B cell (primary cell): ENCODE measurements around the gene HMG20A. TPM values are rescaled to one million over a fixed set of nuclear protein-coding genes. Genes with fewer than 3 reads are reported as not detected.

ENCODE experiments used
- ATAC-seq: fragments of 200-7000 bp; cut with Tn5 transposase; one replicate; pipeline ENCODE4 v1.10.0; 2021; ENCODE audit warnings: low read depth, mild to moderate bottlenecking, moderate number of reproducible peaks, moderate library complexity
- CTCF ChIA-PET: fragments of 350-600 bp; sonication (Branson Sonifier 250); formaldehyde crosslinking; loops from one replicate; lab custom pipeline; 2021; ENCODE audit warnings: antibody characterized with exemption, inconsistent platforms; lab: Charles Lee
- POLR2A ChIA-PET: fragments of 350-600 bp; sonication (Branson Sonifier 250); formaldehyde crosslinking; loops from one replicate; lab custom pipeline; 2021; ENCODE audit warnings: antibody characterized with exemption; lab: Charles Lee
- DNase-seq: peaks from one replicate; pipeline ENCODE4 v3.0.0; 2013
- H2AFZ ChIP-seq: 2 replicates; pipeline ENCODE4 v1.6.1; 2012; ENCODE audit warnings: mild to moderate bottlenecking, low read depth, low read length; ENCODE audit not compliant: insufficient read depth, poor library complexity, severe bottlenecking
- H3K27ac ChIP-seq, 2 donors: 1 replicate in 1 of 2; 2 replicates in 1 of 2; pipeline ENCODE4 v1.5.1; 2012 to 2013; ENCODE audit warnings: low read length in 2 of 2, mild to moderate bottlenecking in 2 of 2, moderate library complexity in 1 of 2
- H3K27me3 ChIP-seq, 4 experiments: fragments of 200-600 bp in 1 of 4; sonication (generic) in 1 of 4; replicated peaks in 1 of 4; 1 replicate in 2 of 4; 2 replicates in 2 of 4; pipeline versions ENCODE4 v1.6.1 to v1.7.0; 2013 to 2016; ENCODE audit warnings: low read length in 3 of 4, mild to moderate bottlenecking in 2 of 4, mixed read lengths in 1 of 4, moderate library complexity in 1 of 4; ENCODE audit not compliant: insufficient read depth in 4 of 4, control insufficient read depth in 3 of 4; ENCODE audit errors: control extremely low read depth in 1 of 4
- H3K36me3 ChIP-seq, 2 experiments: replicated peaks in 1 of 2; 1 replicate in 1 of 2; 2 replicates in 1 of 2; pipeline versions ENCODE4 v1.6.1 to v1.7.1; 2013; ENCODE audit warnings: low read length in 1 of 2; ENCODE audit not compliant: insufficient read depth in 2 of 2, control insufficient read depth in 1 of 2; ENCODE audit errors: control extremely low read depth in 1 of 2, extremely low read depth in 1 of 2
- H3K4me1 ChIP-seq, 2 donors: fragments of 200-600 bp in 1 of 2; sonication (generic) in 1 of 2; 1 replicate in 1 of 2; 2 replicates in 1 of 2; pipeline versions ENCODE4 v1.5.1 to v1.6.1; 2013 to 2017; ENCODE audit warnings: low read length in 2 of 2; ENCODE audit not compliant: control insufficient read depth in 2 of 2, insufficient read depth in 2 of 2
- H3K4me2 ChIP-seq: replicated peaks from 2 replicates; pipeline ENCODE3; 2012; ENCODE audit warnings: mild to moderate bottlenecking, low read depth, low read length; ENCODE audit not compliant: poor library complexity, severe bottlenecking
- H3K4me3 ChIP-seq, 5 experiments: fragments of 200-600 bp in 1 of 5; sonication (generic) in 1 of 5; 1 replicate in 3 of 5; 2 replicates in 2 of 5; pipeline versions ENCODE4 v1.5.1 to v1.7.0; 2011 to 2016; ENCODE audit warnings: low read length in 4 of 5, mild to moderate bottlenecking in 4 of 5, low read depth in 2 of 5, control low read depth in 1 of 5, moderate library complexity in 1 of 5; ENCODE audit not compliant: insufficient read depth in 1 of 5; ENCODE audit errors: control extremely low read depth in 1 of 5, extremely low read depth in 1 of 5
- H3K79me2 ChIP-seq: fragments of 200-600 bp; sonication (generic); one replicate; pipeline ENCODE4 v1.6.0; 2016; ENCODE audit warnings: low read length; ENCODE audit not compliant: control insufficient read depth, insufficient read depth
- H3K9ac ChIP-seq: fragments of 200-600 bp; sonication (generic); 2 replicates; pipeline ENCODE4 v1.6.1; 2017; ENCODE audit warnings: mild to moderate bottlenecking, low read length, moderate library complexity
- H3K9me3 ChIP-seq, 3 donors: one replicate each; pipeline versions ENCODE4 v1.6.1 to v1.7.1; 2013; ENCODE audit warnings: low read length in 2 of 3; ENCODE audit not compliant: control insufficient read depth in 2 of 3, insufficient read depth in 1 of 3; ENCODE audit errors: control extremely low read depth in 1 of 3
- H4K20me1 ChIP-seq: 2 replicates; pipeline ENCODE4 v1.6.0; 2012; ENCODE audit warnings: mild to moderate bottlenecking, low read length; ENCODE audit not compliant: insufficient read depth, control insufficient read depth, poor library complexity, severe bottlenecking
- H3K27ac Mint-ChIP-seq: one replicate; pipeline ENCODE4 v1.8.0; 2021; ENCODE audit warnings: mixed read lengths
- H3K27me3 Mint-ChIP-seq: one replicate; pipeline ENCODE4 v1.8.0; 2021; ENCODE audit warnings: mixed read lengths
- H3K4me1 Mint-ChIP-seq: one replicate; pipeline ENCODE4 v1.8.0; 2021; ENCODE audit warnings: mixed read lengths
- H3K4me3 Mint-ChIP-seq: one replicate; pipeline ENCODE4 v1.8.0; 2021; ENCODE audit warnings: mixed read lengths
- H3K9me3 Mint-ChIP-seq: one replicate; pipeline ENCODE4 v1.8.0; 2022; ENCODE audit warnings: mixed read lengths; ENCODE audit not compliant: insufficient read depth
- EZH2 ChIP-seq: IDR thresholded peaks from 2 replicates; pipeline ENCODE4 v1.6.1; 2012; ENCODE audit warnings: borderline replicate concordance, low read depth, mild to moderate bottlenecking, moderate library complexity, low read length; ENCODE audit not compliant: insufficient read depth, poor library complexity, severe bottlenecking
- WGBS: methylation state at CpG from one replicate; pipeline ENCODE4 v1.1.5; 2013; ENCODE audit warnings: missing lambda C conversion rate; ENCODE audit not compliant: insufficient coverage; 5-methylcytosine and 5-hydroxymethylcytosine counted together
- intact Hi-C: fragments of 100-400 bp; cut with micrococcal nuclease; formaldehyde crosslinking; loops from one replicate; pipeline ENCODE4 v1.10.0; 2022
- polyA plus RNA-seq: library from polyadenylated mRNA; depleted of rRNA; stranded (reverse); fragments of >200 nt; gene quantifications from 2 replicates; pipeline ENCODE4 v1.2.3, GENCODE V29; 2012
- total RNA-seq, 2 donors: library from RNA; stranded (reverse); fragments of 120-200 nt in 1 of 2; gene quantifications; 1 replicate in 1 of 2; 2 replicates in 1 of 2; pipeline versions ENCODE4 v1.2.3 to v1.2.4, GENCODE V29; 2013 to 2022
- TF ChIP-seq, protein P1 (sequence below): fragments of 200-600 bp; IDR thresholded peaks from one replicate; pipeline ENCODE4 v1.8.0; 2022; ENCODE audit warnings: antibody characterized with exemption, mild to moderate bottlenecking

HMG20A gene
- total and polyA plus RNA-seq, 2 donors (not counting 1 experiment from before 2014, with no cell fraction given), result 26.1 to 63.5 TPM

- H3K4me1 Mint-ChIP-seq, result no peaks in the 10 kb centered on the region
- ChIA-PET POLR2A (no interaction called here), CTCF (interaction anchor here (3.5 kb wide), 1 partner anchor 22 kb away, joined by 11 read pairs; no protein-coding TSS in a partner anchor)
- Histone ChIP-seq H2AFZ (no peak overlapping the region), H4K20me1 (no peaks in the 10 kb centered on the region), H3K9ac (no peak overlapping the region), H3K36me3 (no peaks in the 10 kb centered on the region), H3K4me2 (no peak overlapping the region), H3K27ac (no peak overlapping the region), H3K9me3 (peaks cover 0 to 2% (median 0%) of the 10 kb centered on the region in 3 donors), H3K4me3 (no peak overlapping the region), H3K27me3 (no peaks in the 10 kb centered on the region), H3K79me2 (no peaks in the 10 kb centered on the region), H3K4me1 (no peaks in the 10 kb centered on the region)
- no peaks in the 10 kb centered on the region for H3K9me3 Mint-ChIP-seq
- TF ChIP-seq, protein P1, sequence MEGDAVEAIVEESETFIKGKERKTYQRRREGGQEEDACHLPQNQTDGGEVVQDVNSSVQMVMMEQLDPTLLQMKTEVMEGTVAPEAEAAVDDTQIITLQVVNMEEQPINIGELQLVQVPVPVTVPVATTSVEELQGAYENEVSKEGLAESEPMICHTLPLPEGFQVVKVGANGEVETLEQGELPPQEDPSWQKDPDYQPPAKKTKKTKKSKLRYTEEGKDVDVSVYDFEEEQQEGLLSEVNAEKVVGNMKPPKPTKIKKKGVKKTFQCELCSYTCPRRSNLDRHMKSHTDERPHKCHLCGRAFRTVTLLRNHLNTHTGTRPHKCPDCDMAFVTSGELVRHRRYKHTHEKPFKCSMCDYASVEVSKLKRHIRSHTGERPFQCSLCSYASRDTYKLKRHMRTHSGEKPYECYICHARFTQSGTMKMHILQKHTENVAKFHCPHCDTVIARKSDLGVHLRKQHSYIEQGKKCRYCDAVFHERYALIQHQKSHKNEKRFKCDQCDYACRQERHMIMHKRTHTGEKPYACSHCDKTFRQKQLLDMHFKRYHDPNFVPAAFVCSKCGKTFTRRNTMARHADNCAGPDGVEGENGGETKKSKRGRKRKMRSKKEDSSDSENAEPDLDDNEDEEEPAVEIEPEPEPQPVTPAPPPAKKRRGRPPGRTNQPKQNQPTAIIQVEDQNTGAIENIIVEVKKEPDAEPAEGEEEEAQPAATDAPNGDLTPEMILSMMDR, result no peak
- TF ChIP-seq EZH2, result no peak
- ATAC-seq (no peak), DNase-seq (no peak)
- no peak overlapping the region for H3K4me3 Mint-ChIP-seq
- WGBS, result no CpG with 5 or more reads among the region's 6 CpGs
- H3K27me3 Mint-ChIP-seq, result no peaks in the 10 kb centered on the region
- intact Hi-C loops, result no loop called here
- H3K27ac Mint-ChIP-seq, result no peak overlapping the region
Measured at GRCh38 chr15:77521206-77521605, 100.5 kb downstream of the HMG20A start.

DNA sequence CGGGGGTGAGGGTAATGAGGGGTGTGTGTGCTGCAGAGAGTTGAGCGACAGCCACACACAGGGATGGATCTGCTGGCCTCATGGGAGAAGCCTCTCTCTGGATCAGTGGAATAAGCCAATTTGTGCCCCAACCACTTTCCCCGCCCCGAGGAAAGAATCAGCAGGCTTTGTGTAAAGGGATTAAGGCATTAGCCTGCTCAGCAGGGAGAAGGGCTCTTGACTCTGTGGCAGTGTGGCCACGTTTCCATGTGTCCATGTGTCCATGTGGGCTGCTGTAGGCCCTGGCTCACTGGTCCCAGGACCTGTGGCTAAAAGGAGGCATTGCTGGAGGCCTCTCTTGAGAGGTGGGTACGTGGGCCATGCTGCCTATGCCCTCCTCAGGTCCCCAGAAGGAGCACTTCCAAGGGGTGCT lies 104.7 kb downstream of the HMG20A start:
- Histone ChIP-seq H3K4me3 (no peak overlapping the region), H3K27ac (no peak overlapping the region), H3K79me2 (no peaks in the 10 kb centered on the region), H3K27me3 (no peaks in the 10 kb centered on the region), H2AFZ (no peak overlapping the region), H3K9ac (no peak overlapping the region), H3K4me2 (no peak overlapping the region), H3K4me1 (no peaks in the 10 kb centered on the region), H4K20me1 (no peaks in the 10 kb centered on the region), H3K36me3 (no peaks in the 10 kb centered on the region), H3K9me3 (peaks cover 0 to 2% (median 0%) of the 10 kb centered on the region in 3 donors)
- Mint-ChIP-seq H3K9me3 (no peaks in the 10 kb centered on the region), H3K4me1 (no peaks in the 10 kb centered on the region), H3K4me3 (no peak overlapping the region), H3K27ac (no peak overlapping the region), H3K27me3 (no peaks in the 10 kb centered on the region)
- TF ChIP-seq, protein P1, result no peak
- TF ChIP-seq EZH2, result no peak
- DNase-seq (no peak), ATAC-seq (no peak)
- WGBS, result 90% methylated on average over 6 of the region's 6 CpGs
- intact Hi-C loops, result no loop called here
- ChIA-PET POLR2A (no interaction called here), CTCF (no interaction called here)
